Ovary (tissue), 3 donors: Measurements from ENCODE around the gene SHC4.

ENCODE experiments used
- EP300 ChIP-seq: sonication (generic); formaldehyde crosslinking; IDR thresholded peaks from one replicate; pipeline ENCODE4 v1.6.1; 2017; ENCODE audit warnings: antibody characterized with exemption
- POLR2A ChIP-seq: fragments of 450-650 bp; IDR thresholded peaks from one replicate; pipeline ENCODE4 v1.6.1; 2017; ENCODE audit warnings: antibody characterized with exemption, mild to moderate bottlenecking, moderate library complexity
- TF ChIP-seq, protein P1 (sequence below), 3 donors: fragments of 450-650 bp in 2 of 3; fragments of 200-600 bp in 1 of 3; IDR thresholded peaks; one replicate each; pipeline versions ENCODE4 v1.5.1 to v1.8.0; 2016 to 2022; ENCODE audit warnings: antibody characterized with exemption in 3 of 3, mild to moderate bottlenecking in 1 of 3
- donor health status: DM: no; HTN: no; CAD: no.

DNA sequence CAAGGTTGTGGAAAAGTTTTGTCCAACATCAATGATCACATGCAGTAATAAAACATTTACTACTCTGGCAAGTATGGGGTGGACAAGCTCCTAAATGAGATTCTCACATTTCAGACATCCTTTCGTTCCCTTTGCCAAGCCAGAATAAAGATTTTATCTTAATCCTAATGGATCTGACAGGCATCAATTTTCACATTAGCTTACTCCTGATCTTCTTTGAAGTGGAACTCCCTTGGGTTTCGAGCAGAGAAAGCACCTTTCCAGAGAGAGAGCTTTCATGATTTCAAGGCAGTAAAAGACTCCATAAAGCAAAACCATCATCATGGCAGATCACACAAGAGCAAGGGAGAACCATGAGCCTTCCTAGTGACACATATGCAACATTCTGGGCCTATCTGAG, 113.1 kb downstream of the SHC4 start:
- TF ChIP-seq, protein P1, sequence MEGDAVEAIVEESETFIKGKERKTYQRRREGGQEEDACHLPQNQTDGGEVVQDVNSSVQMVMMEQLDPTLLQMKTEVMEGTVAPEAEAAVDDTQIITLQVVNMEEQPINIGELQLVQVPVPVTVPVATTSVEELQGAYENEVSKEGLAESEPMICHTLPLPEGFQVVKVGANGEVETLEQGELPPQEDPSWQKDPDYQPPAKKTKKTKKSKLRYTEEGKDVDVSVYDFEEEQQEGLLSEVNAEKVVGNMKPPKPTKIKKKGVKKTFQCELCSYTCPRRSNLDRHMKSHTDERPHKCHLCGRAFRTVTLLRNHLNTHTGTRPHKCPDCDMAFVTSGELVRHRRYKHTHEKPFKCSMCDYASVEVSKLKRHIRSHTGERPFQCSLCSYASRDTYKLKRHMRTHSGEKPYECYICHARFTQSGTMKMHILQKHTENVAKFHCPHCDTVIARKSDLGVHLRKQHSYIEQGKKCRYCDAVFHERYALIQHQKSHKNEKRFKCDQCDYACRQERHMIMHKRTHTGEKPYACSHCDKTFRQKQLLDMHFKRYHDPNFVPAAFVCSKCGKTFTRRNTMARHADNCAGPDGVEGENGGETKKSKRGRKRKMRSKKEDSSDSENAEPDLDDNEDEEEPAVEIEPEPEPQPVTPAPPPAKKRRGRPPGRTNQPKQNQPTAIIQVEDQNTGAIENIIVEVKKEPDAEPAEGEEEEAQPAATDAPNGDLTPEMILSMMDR (IDR thresholded peaks at IDR 0.05), result no peak
- TF ChIP-seq POLR2A (no peak), EP300 (no peak)
